Measurements from ENCODE around the gene GMPPA. TPM values are rescaled to one million over a fixed set of nuclear protein-coding genes. Genes with fewer than 3 reads are reported as not detected.

The GMPPA gene
- total RNA-seq, 1 donor from 2014 or later: 30.2 TPM

GRCh38 chr2:219531639-219532377 is 33.1 kb downstream of the GMPPA start:
- Mint-ChIP-seq H3K27me3 (ENCODE audit: unreplicated experiment) (peaks cover 23% of the 10 kb centered on the region), H3K4me3 (ENCODE audit: unreplicated experiment) (no peak overlapping the region), H3K4me1 (ENCODE audit: unreplicated experiment) (peaks cover 22% of the 10 kb centered on the region), H3K36me3 (ENCODE audit: low read depth, unreplicated experiment) (no peaks in the 10 kb centered on the region), H3K9me3 (ENCODE audit: unreplicated experiment) (no peaks in the 10 kb centered on the region), H3K27ac (ENCODE audit: unreplicated experiment) (no peak overlapping the region)
- DNase-seq (ENCODE audit: low spot score): no peak
- no peak for TF ChIP-seq CTCF (IDR thresholded peaks at IDR 0.05; ENCODE audit: unreplicated experiment)

DNA sequence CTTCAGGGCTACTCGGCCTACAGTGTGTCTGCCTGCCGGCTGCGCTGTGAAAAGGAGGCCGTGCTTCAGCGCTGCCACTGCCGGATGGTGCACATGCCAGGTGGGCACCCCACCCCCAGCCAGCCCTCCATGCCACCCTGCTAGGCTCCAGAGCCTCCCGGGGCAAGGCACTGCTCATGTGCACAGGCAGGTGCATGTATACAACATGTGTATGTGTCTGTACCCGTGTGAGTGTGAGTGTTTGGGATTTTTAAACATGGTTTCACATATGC is 33.6 kb downstream of the GMPPA start:
- DNase-seq (ENCODE audit: low spot score): no peak
- Mint-ChIP-seq H3K9me3 (ENCODE audit: unreplicated experiment) (no peaks in the 10 kb centered on the region), H3K4me1 (ENCODE audit: unreplicated experiment) (peaks cover 26% of the 10 kb centered on the region), H3K27ac (ENCODE audit: unreplicated experiment) (no peak overlapping the region), H3K36me3 (ENCODE audit: low read depth, unreplicated experiment) (no peaks in the 10 kb centered on the region), H3K4me3 (ENCODE audit: unreplicated experiment) (no peak overlapping the region), H3K27me3 (ENCODE audit: unreplicated experiment) (peaks cover 19% of the 10 kb centered on the region)
- no peak for TF ChIP-seq CTCF (IDR thresholded peaks at IDR 0.05; ENCODE audit: unreplicated experiment)

DNA sequence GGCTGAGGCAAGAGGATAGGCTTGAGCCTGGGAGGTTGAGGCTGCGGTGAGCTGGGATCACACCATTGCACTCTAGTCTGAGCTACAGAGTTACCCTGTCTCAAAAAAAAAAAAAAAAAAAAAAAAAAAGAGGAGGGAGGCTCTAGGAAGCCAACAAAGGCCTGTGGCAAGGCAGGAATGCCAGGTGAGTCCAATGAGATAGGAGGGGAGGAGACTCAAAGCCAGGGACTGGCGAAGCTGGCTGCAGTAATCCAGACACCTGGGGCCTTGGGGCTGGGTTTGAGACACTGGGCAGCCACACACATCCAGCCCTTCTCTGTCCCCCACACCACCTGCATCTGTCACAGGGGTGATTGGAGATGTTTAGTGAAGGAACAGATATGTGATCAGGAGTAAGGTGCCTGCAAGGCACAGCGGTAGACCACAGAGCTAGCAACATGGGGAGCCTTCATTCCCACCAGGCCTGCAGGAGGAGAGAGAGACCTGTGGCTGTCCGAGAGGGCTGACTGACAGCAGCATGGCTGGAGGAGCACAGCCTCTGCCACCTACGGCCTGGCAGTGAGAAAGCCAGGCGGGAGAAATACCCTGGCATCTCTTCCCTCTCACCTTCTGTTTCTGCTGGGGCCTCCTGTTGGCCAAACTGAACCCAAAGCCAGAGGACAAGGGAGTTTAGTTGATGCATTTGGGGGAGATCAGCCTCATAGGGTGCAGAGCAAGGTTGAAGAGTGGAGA is 35.4 kb downstream of the GMPPA start:
- Mint-ChIP-seq H3K4me1 (ENCODE audit: unreplicated experiment) (peaks cover 29% of the 10 kb centered on the region), H3K27ac (ENCODE audit: unreplicated experiment) (no peak overlapping the region)
- DNase-seq (ENCODE audit: low spot score): no peak

GRCh38 chr2:219536425-219536824 is 37.7 kb downstream of the GMPPA start:
- Mint-ChIP-seq H3K9me3 (ENCODE audit: unreplicated experiment) (no peaks in the 10 kb centered on the region), H3K27me3 (ENCODE audit: unreplicated experiment) (peaks cover 16% of the 10 kb centered on the region), H3K27ac (ENCODE audit: unreplicated experiment) (peak overlapping the region; percentile 57), H3K4me1 (ENCODE audit: unreplicated experiment) (peaks cover 20% of the 10 kb centered on the region), H3K4me3 (ENCODE audit: unreplicated experiment) (no peak overlapping the region), H3K36me3 (ENCODE audit: low read depth, unreplicated experiment) (peaks cover 3% of the 10 kb centered on the region)
- no peak for DNase-seq (ENCODE audit: low spot score)
- TF ChIP-seq CTCF (IDR thresholded peaks at IDR 0.05; ENCODE audit: unreplicated experiment): no peak

More for the DNA sequence above, 35.4 kb downstream of the GMPPA start:
- no peak for TF ChIP-seq CTCF (IDR thresholded peaks at IDR 0.05; ENCODE audit: unreplicated experiment)
- Mint-ChIP-seq H3K4me3 (ENCODE audit: unreplicated experiment) (no peak overlapping the region), H3K36me3 (ENCODE audit: low read depth, unreplicated experiment) (no peaks in the 10 kb centered on the region), H3K9me3 (ENCODE audit: unreplicated experiment) (no peaks in the 10 kb centered on the region), H3K27me3 (ENCODE audit: unreplicated experiment) (peaks cover 16% of the 10 kb centered on the region)

DNA sequence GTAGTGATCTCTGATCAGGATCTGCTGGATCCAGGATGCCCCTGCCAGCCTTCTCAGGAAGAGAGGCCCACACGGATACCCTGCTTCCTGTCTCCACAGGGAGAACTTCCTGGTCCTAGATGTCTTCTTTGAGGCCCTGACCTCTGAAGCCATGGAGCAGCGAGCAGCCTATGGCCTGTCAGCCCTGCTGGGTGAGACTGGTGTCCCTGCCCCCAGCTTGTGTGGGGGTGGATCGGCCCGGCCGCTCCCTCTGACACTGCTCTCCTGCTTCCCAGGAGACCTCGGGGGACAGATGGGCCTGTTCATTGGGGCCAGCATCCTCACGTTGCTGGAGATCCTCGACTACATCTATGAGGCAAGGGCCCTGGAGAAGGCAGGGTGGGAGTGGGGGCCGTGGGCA is 38.3 kb downstream of the GMPPA start:
- Mint-ChIP-seq H3K27me3 (ENCODE audit: unreplicated experiment) (peaks cover 13% of the 10 kb centered on the region), H3K4me3 (ENCODE audit: unreplicated experiment) (no peak overlapping the region), H3K36me3 (ENCODE audit: low read depth, unreplicated experiment) (peaks cover 3% of the 10 kb centered on the region), H3K4me1 (ENCODE audit: unreplicated experiment) (peaks cover 20% of the 10 kb centered on the region), H3K9me3 (ENCODE audit: unreplicated experiment) (no peaks in the 10 kb centered on the region), H3K27ac (ENCODE audit: unreplicated experiment) (peak overlapping the region; percentile 42)
- TF ChIP-seq CTCF (IDR thresholded peaks at IDR 0.05; ENCODE audit: unreplicated experiment): no peak
- DNase-seq (ENCODE audit: low spot score): no peak
